ELR (cell line): ENCODE measurements around the gene CCNY.
A peak's percentile ranks its signal among the peaks of the same experiment; 100 is the strongest.

ENCODE experiments used
- DNase-seq: peaks from one replicate; pipeline ENCODE4 v3.0.0-alpha.2; 2015; ENCODE audit warnings: low read depth

CCNY gene

GRCh38 chr10:35355971-35356724 is 19.8 kb downstream of the CCNY start:
- DNase-seq, result no peak

DNA sequence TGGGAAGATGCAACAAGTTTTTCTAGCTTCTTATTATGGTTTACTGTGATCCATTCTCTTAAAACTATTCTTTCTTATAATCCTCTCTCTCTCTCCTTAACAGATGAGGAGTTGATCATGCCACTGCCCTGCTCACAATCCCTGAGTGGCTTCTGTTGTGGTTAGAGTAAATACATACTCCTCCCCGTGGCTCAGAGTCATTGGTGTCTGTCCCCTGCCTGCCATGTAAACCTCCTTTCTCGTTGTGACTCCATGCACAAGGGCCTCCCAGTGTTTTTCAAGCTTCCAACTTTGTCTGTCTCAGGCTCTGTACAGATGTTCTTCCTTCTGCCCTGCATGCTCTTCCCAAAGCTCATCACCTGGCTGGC is 20.4 kb downstream of the CCNY start:
- DNase-seq, result no peak

DNA sequence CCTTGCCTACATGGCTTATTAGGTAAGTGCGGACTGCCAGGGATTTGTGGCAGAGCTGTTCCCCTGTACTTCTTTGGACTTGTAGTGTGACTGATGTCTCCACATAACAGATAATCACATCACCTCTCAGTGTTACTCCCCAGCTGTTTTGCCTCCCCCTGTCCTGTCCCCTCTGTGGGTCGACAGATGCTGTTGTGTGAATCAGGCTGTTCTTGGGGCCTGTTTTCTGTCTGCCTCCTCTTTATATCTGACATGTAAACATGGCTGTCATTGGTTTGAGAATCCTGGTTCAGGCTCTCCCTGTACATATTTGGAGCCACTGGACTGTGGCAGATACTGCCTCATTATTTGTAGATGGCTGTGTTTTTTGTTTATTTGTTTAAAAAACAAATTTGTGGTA is 22.7 kb downstream of the CCNY start:
- no peak for DNase-seq

DNA sequence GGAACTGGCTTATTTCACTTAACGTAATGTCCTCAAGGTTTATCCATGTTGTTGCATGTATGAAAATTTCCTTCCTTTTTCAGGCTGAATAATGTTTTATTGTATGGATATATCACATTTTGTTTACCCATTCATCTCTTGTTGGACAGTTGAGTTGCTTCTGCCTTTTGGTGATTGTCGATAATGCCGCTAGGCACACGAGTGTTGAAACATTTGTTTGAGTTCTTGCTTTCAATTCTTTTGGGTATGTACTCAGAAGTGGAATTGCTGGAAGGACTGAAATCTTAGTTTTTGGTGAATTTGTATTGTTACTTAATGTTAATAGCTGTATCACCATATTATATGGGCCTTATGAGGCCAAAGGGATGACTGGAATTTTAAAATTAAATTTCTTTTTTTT is 23.6 kb downstream of the CCNY start:
- no peak for DNase-seq

GRCh38 chr10:35362701-35363350 is 26.5 kb downstream of the CCNY start:
- DNase-seq, result no peak

DNA sequence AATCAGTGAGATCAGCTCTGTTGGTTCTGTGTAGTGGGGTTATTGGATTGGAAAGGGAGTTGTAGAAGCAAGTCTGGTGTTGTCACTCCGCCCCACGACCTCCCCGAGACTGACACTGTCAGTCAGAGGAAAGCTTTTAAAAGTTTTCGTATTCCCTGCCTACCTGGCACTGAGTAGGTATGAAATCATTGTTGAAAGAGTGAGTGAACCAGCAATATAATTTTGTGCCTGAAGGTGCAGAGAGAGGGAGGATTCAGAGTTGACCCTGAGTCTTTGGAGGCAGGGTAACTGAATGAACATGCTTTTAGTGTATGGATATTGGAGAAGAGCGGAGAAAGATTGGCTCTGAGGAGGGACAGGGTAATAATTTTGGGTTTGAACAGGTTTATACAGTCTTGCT is 27.3 kb downstream of the CCNY start:
- DNase-seq, result no peak

DNA sequence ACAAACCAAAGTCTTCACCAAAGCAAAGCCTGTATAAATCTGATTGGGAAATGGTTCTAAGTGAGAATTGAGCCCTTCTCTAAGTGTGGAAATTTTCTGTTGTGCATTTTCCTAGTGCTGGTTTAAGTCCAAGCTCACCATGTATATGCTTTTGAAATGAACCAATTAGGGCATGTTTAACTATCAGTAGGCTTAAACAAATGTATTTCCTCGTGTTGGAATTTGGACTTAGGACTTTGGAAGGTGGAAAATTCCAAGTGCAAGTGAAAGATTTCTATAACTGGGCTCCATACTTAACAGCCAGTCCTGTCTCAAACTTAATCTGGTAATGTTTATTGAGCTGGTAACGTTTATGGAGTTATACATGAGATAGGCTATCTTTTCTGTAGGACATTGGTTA is 28.5 kb downstream of the CCNY start:
- DNase-seq, result no peak

- DNase-seq, result no peak
Observed at GRCh38 chr10:35365994-35366393, 29.7 kb downstream of the CCNY start.

DNA sequence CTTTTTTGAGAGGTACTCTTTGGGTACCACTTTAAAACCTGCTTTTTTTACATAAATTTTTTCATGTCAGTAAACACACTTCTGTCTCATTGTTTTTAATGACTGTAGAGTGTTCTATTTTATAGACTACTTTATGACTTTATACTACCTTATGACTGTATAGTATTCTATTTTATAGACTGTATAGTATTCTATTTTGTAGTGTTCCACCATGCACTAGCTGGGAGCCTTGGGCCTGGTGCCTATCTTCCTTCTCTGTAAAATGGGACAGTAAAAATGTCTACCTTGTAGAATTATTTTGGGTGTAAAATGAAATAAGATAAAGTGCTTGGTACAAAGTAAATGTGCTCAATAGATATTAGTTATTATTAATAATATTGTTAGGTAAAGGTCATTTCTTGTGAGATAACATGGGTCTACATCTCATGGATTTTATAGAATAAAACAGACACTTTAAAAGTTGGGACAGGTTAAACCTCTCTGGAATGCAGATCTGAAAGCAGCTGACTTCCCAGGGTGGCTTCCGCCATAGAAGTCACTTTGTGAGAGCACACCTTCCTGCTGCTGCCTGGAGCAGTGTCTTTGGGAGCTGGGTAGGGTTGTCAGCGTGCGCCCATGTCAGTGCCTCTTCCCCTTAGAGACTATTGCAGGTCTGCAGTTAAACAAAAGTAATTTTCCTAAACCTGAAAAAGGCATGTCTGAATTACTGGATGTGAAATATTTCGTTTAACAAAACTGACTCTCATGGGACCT is 31.0 kb downstream of the CCNY start:
- no peak for DNase-seq

- DNase-seq, result no peak
Observed at GRCh38 chr10:35367982-35368381, 31.7 kb downstream of the CCNY start.

GRCh38 chr10:35368485-35369048 is 32.3 kb downstream of the CCNY start:
- DNase-seq, result no peak

GRCh38 chr10:35369049-35369611 is 32.8 kb downstream of the CCNY start:
- DNase-seq, result no peak

GRCh38 chr10:35371731-35372130 is 35.4 kb downstream of the CCNY start:
- no peak for DNase-seq

GRCh38 chr10:35372329-35372728 is 36.0 kb downstream of the CCNY start:
- DNase-seq, result peak; percentile 86

DNA sequence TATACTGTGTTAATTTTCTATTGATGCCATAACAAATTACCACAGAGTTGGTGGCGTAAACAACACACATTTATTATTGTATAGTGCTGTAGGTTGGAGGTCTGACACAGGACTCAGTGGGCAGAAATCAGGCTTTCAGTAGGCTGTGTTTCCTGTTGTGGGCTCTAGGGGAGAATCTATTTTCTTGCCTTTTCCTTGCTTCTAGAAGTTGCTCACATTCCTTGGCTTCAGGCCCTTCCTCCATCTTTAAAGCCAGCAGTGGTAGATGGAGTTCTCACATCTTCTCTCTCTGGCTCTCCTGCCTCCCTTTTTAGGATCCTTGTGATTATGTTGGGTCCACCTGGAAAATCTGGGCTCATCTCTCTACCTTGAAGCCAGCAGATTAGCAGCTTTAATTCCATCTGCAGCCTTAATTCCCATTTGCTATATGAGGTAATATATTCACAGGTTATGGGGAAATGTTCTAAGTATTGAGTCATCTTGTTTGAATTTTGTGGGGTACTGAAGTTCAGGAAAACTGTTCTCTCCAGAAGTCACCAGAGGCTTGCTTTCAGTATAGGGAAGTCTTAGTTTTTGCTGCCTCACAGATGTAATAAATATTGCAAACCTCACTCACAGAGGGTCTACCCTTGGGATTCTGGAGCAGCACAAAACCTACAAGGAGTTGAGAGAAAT is 38.9 kb downstream of the CCNY start:
- peak; percentile 55 for DNase-seq

GRCh38 chr10:35377050-35377728 is 40.9 kb downstream of the CCNY start:
- DNase-seq, result peak; percentile 35

GRCh38 chr10:35378541-35379210 is 42.4 kb downstream of the CCNY start:
- DNase-seq, result peak; percentile 77

DNA sequence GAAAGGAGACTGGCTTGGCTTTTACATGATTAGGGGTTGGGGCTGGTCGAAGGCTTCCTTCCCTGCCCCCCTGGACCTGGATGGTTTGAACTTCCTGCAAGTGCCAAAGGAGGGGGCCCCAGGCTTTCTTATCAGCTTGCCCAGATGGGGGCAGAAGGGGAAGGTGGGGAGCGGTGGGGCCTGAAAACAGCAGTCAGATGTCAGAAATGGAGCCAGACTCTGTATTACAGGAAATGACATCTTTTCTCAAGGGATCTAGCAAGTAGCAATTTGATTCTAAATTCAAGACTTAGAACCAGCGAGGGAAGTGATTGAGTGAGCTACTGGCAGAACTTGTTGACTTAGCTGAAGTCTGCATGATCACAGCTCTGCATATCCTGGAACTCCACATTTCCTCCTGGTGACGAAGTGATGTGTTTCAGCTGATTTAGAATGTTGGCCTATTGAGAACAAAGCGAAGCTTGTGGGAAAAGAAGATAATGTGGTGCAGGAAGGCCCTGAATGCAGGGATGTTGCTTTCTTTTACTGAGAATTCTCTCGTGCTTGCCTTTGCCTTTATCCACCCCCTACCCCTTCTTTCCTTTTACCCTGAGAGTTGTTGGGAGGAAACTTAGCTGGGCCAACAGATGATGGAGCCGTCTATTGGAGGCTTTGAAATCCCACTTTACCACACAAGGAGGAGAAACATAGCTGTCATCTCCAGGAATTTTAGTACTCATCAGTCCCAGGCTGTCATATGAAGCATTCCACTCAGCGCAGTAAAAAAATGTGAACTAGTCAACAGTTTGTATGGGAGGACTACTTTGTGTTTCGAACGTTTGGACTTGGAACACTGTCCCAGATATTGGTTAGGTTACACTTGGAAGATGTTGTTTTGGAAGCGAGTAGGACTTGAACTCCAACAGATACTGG is 43.2 kb downstream of the CCNY start:
- DNase-seq, result no peak

GRCh38 chr10:35382096-35382495 is 45.8 kb downstream of the CCNY start:
- DNase-seq, result no peak
